Sigmoid colon (tissue), 3 donors: ENCODE results near the gene HSPB2.

ENCODE experiments used
- CTCF ChIP-seq, 4 experiments: fragments of 450-650 bp in 3 of 4; fragments of 200-600 bp in 1 of 4; IDR thresholded peaks; one replicate each; pipeline ENCODE4 v1.5.1; 2016 to 2019; ENCODE audit warnings: antibody characterized with exemption in 4 of 4, mild to moderate bottlenecking in 3 of 4, moderate library complexity in 2 of 4
- POLR2A ChIP-seq, 2 donors: fragments of 450-650 bp; IDR thresholded peaks; one replicate each; pipeline ENCODE4 v1.6.1; 2016; ENCODE audit warnings: antibody characterized with exemption in 2 of 2, mild to moderate bottlenecking in 2 of 2, moderate library complexity in 2 of 2

GRCh38 chr11:111942829-111943228 is 30.3 kb downstream of the HSPB2 start:
- TF ChIP-seq CTCF (IDR thresholded peaks at IDR 0.05) (no peak), POLR2A (IDR thresholded peaks at IDR 0.05) (no peak)
